Naive B cell (primary cell): Measurements from ENCODE around the gene EEFSEC. TPM values are rescaled to one million over a fixed set of nuclear protein-coding genes. Genes with fewer than 3 reads are reported as not detected.

Experiments
- ATAC-seq, 2 donors: fragments of 150-1000 bp; cut with Tn5 transposase; 2 replicates each; pipeline ENCODE4 v1.10.0; 2021; ENCODE audit warnings: low read depth in 2 of 2, mild to moderate bottlenecking in 2 of 2, moderate library complexity in 2 of 2
- DNase-seq: peaks from one replicate; pipeline ENCODE4 v3.0.0; 2022
- H3K27ac Mint-ChIP-seq, 6 donors: one replicate each; pipeline ENCODE4 v1.8.0; 2020 to 2022; ENCODE audit warnings: mild to moderate bottlenecking in 6 of 6, mixed read lengths in 6 of 6, moderate library complexity in 5 of 6, inconsistent platforms in 2 of 6
- H3K27me3 Mint-ChIP-seq, 3 donors: one replicate each; pipeline ENCODE4 v1.8.0; 2021 to 2022; ENCODE audit warnings: mixed read lengths in 3 of 3, mild to moderate bottlenecking in 1 of 3
- H3K36me3 Mint-ChIP-seq, 2 donors: one replicate each; pipeline ENCODE4 v1.8.0; 2020 to 2022; ENCODE audit warnings: mixed read lengths in 2 of 2, inconsistent platforms in 1 of 2, mild to moderate bottlenecking in 1 of 2
- H3K4me1 Mint-ChIP-seq, 3 donors: one replicate each; pipeline ENCODE4 v1.8.0; 2020 to 2022; ENCODE audit warnings: mixed read lengths in 3 of 3, inconsistent platforms in 1 of 3, mild to moderate bottlenecking in 1 of 3, moderate library complexity in 1 of 3
- H3K4me3 Mint-ChIP-seq, 8 donors: one replicate each; pipeline ENCODE4 v1.8.0; 2020 to 2022; ENCODE audit warnings: mild to moderate bottlenecking in 8 of 8, mixed read lengths in 8 of 8, moderate library complexity in 8 of 8, inconsistent platforms in 2 of 8
- H3K9me3 Mint-ChIP-seq, 7 donors: one replicate each; pipeline ENCODE4 v1.8.0; 2020 to 2022; ENCODE audit warnings: mixed read lengths in 7 of 7, mild to moderate bottlenecking in 5 of 7, inconsistent platforms in 2 of 7, moderate library complexity in 1 of 7
- polyA plus RNA-seq, 6 donors: library from polyadenylated mRNA; unstranded; fragments of 300-500 nt; fragmentation: Illumina TruSeq; gene quantifications; one replicate each; pipeline ENCODE4 v1.2.3, GENCODE V29; 2021; ENCODE audit warnings: low read depth in 6 of 6

EEFSEC gene
- polyA plus RNA-seq, 6 donors from 2014 or later, result 8.5 to 24.0 (median 20.1) TPM

- ATAC-seq (no peak), DNase-seq (no peak)
- H3K27me3 Mint-ChIP-seq, result no peaks in the 10 kb centered on the region
- no peaks in the 10 kb centered on the region for H3K9me3 Mint-ChIP-seq
- no peak overlapping the region for H3K4me3 Mint-ChIP-seq
- peaks cover 0 to 8% of the 10 kb centered on the region in 2 donors for H3K36me3 Mint-ChIP-seq
- H3K4me1 Mint-ChIP-seq, result peaks cover 0 to 7% (median 0%) of the 10 kb centered on the region in 3 donors
- no peak overlapping the region for H3K27ac Mint-ChIP-seq
Measured at GRCh38 chr3:128278761-128279600, 125.7 kb downstream of the EEFSEC start.

DNA sequence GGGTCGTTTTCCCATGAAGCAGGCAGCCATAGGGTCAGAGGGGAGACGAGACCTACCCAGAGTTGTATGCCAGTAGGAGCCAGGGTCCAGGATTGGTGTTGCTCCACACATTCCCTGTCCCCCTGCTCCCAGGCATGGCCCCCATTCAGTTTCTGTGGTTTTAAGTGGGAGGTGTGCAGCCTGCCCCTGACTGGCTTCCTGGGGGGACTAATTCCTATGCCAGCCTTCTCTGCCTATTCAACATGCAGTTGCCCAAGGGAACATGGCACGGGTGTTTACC lies 126.3 kb downstream of the EEFSEC start:
- peaks cover 0 to 8% of the 10 kb centered on the region in 2 donors for H3K36me3 Mint-ChIP-seq
- ATAC-seq, result no peak
- no peak for DNase-seq
- H3K27me3 Mint-ChIP-seq, result no peaks in the 10 kb centered on the region
- H3K4me3 Mint-ChIP-seq, result no peak overlapping the region
- H3K4me1 Mint-ChIP-seq, result peaks cover 0 to 7% (median 0%) of the 10 kb centered on the region in 3 donors
- no peak overlapping the region for H3K27ac Mint-ChIP-seq
- H3K9me3 Mint-ChIP-seq, result no peaks in the 10 kb centered on the region

DNA sequence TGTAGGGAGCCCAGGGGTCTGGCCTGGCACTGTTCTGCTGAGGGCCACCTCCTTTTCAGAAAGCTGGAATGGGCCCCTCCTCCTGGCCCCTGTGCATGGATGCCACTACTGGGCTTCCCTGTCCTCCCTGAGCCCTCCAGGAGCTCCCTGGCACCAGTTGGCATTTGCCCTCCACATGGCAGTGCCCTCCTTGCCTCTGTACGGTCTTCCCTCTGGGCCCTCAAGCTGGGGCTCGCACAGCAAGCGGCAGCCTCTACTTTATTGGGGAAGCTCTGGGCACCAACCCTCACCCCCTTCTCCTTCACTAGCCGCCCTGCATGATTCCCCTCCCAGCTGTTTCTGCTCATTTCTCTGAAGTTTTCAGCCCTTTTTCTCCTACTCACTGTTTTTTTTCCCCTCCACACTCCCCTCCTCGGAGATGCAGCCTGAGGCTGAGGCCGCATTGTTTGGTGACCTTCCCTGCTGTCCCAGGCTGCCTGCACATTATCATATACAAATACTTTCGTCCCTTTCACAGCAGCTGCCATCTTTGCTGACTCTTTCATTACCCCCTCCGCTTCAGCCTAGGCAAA lies 127.3 kb downstream of the EEFSEC start:
- Mint-ChIP-seq H3K4me3 (no peak overlapping the region), H3K4me1 (peaks cover 0 to 8% (median 3%) of the 10 kb centered on the region in 3 donors)
- ATAC-seq, result no peak

GRCh38 chr3:128281056-128281455 lies 127.8 kb downstream of the EEFSEC start:
- no peak overlapping the region for H3K27ac Mint-ChIP-seq

More for the DNA sequence above, 127.3 kb downstream of the EEFSEC start:
- Mint-ChIP-seq H3K27me3 (no peaks in the 10 kb centered on the region), H3K27ac (peak overlapping the region in 1 of 6 donors; percentile 80), H3K9me3 (no peaks in the 10 kb centered on the region), H3K36me3 (peaks cover 1 to 9% of the 10 kb centered on the region in 2 donors)
- no peak for DNase-seq

DNA sequence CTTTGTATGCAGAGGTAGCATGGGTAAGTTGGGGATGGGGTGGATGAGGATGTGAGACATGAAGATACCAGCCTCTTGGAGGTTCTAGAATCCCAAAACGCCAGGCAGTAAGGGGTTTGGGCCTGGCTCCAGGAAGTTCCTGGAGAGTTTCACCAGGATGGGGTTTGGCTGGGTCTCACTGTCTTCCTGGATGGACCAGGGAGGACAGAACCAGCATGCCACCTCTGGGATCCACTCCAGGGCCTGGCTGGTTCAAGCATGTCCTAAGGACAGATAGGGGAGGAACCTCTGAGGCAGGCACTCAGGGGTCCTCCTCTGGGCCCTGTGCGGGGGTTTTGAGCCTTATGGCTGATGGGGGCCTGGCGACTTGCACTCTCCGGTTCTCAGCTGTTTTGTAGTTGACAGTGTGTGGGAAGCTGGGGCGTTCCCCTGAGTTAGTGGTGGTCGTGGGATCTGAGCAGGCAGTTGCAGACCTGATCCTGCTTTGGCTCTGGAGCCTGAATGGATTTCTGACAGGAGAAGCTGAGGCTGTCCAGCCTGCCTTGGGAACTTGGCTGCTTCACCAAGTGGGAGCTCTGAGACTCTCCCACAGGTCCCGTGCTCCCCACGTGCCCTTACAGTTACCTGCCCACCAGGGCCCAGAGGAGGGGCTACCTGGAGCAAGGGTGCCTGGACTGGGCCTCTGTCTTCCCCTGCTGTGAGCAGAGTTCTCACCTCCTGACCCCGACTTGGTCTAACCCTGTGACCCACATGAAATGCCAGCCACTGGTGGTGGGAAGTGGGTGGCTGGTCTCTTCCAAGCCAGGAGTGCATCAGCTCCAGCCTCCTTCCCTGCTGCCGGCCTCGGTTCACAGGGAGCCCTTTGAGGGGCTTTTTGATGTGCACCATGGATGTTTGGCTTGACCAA lies 128.4 kb downstream of the EEFSEC start:
- no peak for DNase-seq
- Mint-ChIP-seq H3K27ac (peak overlapping the region in 1 of 6 donors; percentile 14), H3K4me1 (peaks cover 0 to 14% (median 6%) of the 10 kb centered on the region in 3 donors), H3K4me3 (no peak overlapping the region), H3K27me3 (no peaks in the 10 kb centered on the region), H3K36me3 (peaks cover 10 to 16% of the 10 kb centered on the region in 2 donors), H3K9me3 (no peaks in the 10 kb centered on the region)
- no peak for ATAC-seq

More at GRCh38 chr3:128281056-128281455, 127.8 kb downstream of the EEFSEC start:
- no peak for DNase-seq
- no peaks in the 10 kb centered on the region for H3K9me3 Mint-ChIP-seq
- H3K36me3 Mint-ChIP-seq, result peaks cover 6 to 14% of the 10 kb centered on the region in 2 donors
- H3K4me1 Mint-ChIP-seq, result peaks cover 0 to 13% (median 6%) of the 10 kb centered on the region in 3 donors
- ATAC-seq, result no peak
- no peaks in the 10 kb centered on the region for H3K27me3 Mint-ChIP-seq
- no peak overlapping the region for H3K4me3 Mint-ChIP-seq

GRCh38 chr3:128282380-128283196 lies 129.3 kb downstream of the EEFSEC start:
- DNase-seq (no peak), ATAC-seq (no peak)
- Mint-ChIP-seq H3K4me1 (peaks cover 0 to 14% (median 6%) of the 10 kb centered on the region in 3 donors), H3K9me3 (no peaks in the 10 kb centered on the region), H3K27ac (no peak overlapping the region), H3K36me3 (peaks cover 10 to 16% of the 10 kb centered on the region in 2 donors), H3K27me3 (no peaks in the 10 kb centered on the region), H3K4me3 (no peak overlapping the region)

- Mint-ChIP-seq H3K4me3 (no peak overlapping the region), H3K27me3 (no peaks in the 10 kb centered on the region), H3K27ac (no peak overlapping the region), H3K4me1 (peaks cover 0 to 14% (median 6%) of the 10 kb centered on the region in 3 donors), H3K9me3 (no peaks in the 10 kb centered on the region), H3K36me3 (peaks cover 10 to 16% of the 10 kb centered on the region in 2 donors)
- ATAC-seq, result no peak
- no peak for DNase-seq
Measured at GRCh38 chr3:128283421-128283820, 130.1 kb downstream of the EEFSEC start.

GRCh38 chr3:128285042-128285966 lies 132.0 kb downstream of the EEFSEC start:
- ATAC-seq (no peak), DNase-seq (no peak)
- Mint-ChIP-seq H3K36me3 (peaks cover 19 to 27% of the 10 kb centered on the region in 2 donors), H3K9me3 (no peaks in the 10 kb centered on the region), H3K4me3 (no peak overlapping the region), H3K27ac (peak overlapping the region in 3 of 6 donors; percentile 48 to 75 (median 50)), H3K27me3 (no peaks in the 10 kb centered on the region), H3K4me1 (peaks cover 0 to 14% (median 6%) of the 10 kb centered on the region in 3 donors)

DNA sequence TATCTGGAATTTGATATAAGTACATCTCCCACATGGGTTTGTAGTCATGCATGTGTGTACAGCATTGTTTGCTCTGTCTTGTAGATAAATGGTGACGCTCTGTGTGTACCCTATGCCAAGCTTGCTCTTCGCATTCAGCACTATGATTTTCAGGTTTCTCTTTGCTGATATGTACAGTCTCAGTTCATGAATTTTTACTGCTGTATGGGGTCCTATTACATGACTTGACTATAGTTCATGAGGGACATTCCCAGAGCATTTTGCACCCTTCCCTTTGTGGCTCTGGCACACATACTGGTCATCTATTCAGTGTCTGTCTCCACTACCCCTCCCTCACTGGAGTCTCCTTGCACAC lies 132.7 kb downstream of the EEFSEC start:
- Mint-ChIP-seq H3K27ac (peak overlapping the region in 1 of 6 donors; percentile 69), H3K4me3 (no peak overlapping the region), H3K27me3 (no peaks in the 10 kb centered on the region), H3K9me3 (no peaks in the 10 kb centered on the region), H3K36me3 (peaks cover 22 to 25% of the 10 kb centered on the region in 2 donors), H3K4me1 (peaks cover 0 to 11% (median 6%) of the 10 kb centered on the region in 3 donors)
- DNase-seq (no peak), ATAC-seq (no peak)

DNA sequence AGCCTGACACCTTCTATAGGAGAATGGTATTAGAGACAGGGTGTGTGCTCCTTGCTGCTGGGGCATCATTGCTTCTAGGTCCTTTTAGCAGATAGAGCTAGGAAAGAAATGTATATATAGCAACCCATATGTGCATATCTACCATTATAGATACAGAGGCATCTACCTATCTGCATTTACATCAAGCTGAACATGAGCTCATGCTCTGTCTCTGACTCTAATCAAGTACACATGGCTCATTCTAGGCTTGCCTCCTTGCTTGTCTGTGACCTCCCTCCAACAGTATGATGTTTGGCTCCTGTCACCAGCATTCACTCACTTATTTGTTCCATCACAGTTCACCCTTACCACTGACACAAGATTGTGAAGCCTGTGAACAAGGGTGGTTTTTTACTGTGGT lies 133.4 kb downstream of the EEFSEC start:
- Mint-ChIP-seq H3K4me1 (peaks cover 0 to 7% (median 6%) of the 10 kb centered on the region in 3 donors), H3K4me3 (no peak overlapping the region), H3K36me3 (peaks cover 22% of the 10 kb centered on the region in 2 donors), H3K9me3 (no peaks in the 10 kb centered on the region), H3K27me3 (no peaks in the 10 kb centered on the region), H3K27ac (no peak overlapping the region)
- ATAC-seq, result no peak
- DNase-seq, result no peak

- Mint-ChIP-seq H3K27ac (no peak overlapping the region), H3K27me3 (no peaks in the 10 kb centered on the region), H3K36me3 (peaks cover 22% of the 10 kb centered on the region in 2 donors), H3K4me3 (no peak overlapping the region), H3K9me3 (no peaks in the 10 kb centered on the region), H3K4me1 (peaks cover 0 to 7% (median 6%) of the 10 kb centered on the region in 3 donors)
- ATAC-seq (no peak), DNase-seq (no peak)
Measured at GRCh38 chr3:128287216-128287615, 133.9 kb downstream of the EEFSEC start.

- peak overlapping the region in 2 of 6 donors; percentile 11 to 14 for H3K27ac Mint-ChIP-seq
- DNase-seq, result no peak
- no peak overlapping the region for H3K4me3 Mint-ChIP-seq
- H3K4me1 Mint-ChIP-seq, result peaks cover 0 to 12% (median 10%) of the 10 kb centered on the region in 3 donors
- no peaks in the 10 kb centered on the region for H3K27me3 Mint-ChIP-seq
- peaks cover 22% of the 10 kb centered on the region in 2 donors for H3K36me3 Mint-ChIP-seq
- no peak for ATAC-seq
- no peaks in the 10 kb centered on the region for H3K9me3 Mint-ChIP-seq
Measured at GRCh38 chr3:128289534-128289933, 136.3 kb downstream of the EEFSEC start.
